ENCODE measurements around the gene FAM47C. TPM values are rescaled to one million over a fixed set of nuclear protein-coding genes. Genes with fewer than 3 reads are reported as not detected.

The FAM47C gene
- total RNA-seq, 1 donor from 2014 or later, result not detected

- no peak for DNase-seq
- ATAC-seq, result no peak
- intact Hi-C loops (cut with micrococcal nuclease), result no loop called here
Observed at GRCh38 chrX:37060999-37061398, 52.8 kb downstream of the FAM47C start.

All from left ventricle myocardium superior (tissue), 1 donor.